Measurements from ENCODE around the gene ELMO1.

ELMO1 gene

DNA sequence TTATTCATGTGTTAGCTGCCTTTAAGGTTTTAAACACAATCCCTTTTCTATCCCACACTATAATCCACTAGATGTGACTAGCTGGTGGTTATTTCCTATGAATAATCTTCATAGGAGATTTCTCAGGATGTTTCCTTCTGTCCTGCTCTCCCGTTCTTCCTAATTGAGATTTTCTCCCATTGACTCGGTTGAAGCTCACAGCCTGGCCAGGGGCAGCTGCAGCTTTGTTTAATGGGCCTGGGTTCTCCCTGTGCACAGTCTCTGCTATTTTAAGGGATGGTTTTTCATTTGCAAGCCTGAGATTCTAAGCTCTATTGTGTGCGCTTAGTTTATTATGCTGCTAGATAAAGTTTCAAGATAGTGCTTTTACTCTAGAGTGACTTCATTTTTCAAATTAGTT is 441.0 kb downstream of the ELMO1 start:
- DNase-seq (ENCODE audit: low read depth): no peak
- TF ChIP-seq, protein P1, sequence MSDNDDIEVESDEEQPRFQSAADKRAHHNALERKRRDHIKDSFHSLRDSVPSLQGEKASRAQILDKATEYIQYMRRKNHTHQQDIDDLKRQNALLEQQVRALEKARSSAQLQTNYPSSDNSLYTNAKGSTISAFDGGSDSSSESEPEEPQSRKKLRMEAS (IDR thresholded peaks at IDR 0.05; ENCODE audit: low read depth, low read length): no peak
- no peak for TF ChIP-seq MYC (IDR thresholded peaks at IDR 0.05; ENCODE audit: low read depth, low read length)
- TF ChIP-seq, protein P2, sequence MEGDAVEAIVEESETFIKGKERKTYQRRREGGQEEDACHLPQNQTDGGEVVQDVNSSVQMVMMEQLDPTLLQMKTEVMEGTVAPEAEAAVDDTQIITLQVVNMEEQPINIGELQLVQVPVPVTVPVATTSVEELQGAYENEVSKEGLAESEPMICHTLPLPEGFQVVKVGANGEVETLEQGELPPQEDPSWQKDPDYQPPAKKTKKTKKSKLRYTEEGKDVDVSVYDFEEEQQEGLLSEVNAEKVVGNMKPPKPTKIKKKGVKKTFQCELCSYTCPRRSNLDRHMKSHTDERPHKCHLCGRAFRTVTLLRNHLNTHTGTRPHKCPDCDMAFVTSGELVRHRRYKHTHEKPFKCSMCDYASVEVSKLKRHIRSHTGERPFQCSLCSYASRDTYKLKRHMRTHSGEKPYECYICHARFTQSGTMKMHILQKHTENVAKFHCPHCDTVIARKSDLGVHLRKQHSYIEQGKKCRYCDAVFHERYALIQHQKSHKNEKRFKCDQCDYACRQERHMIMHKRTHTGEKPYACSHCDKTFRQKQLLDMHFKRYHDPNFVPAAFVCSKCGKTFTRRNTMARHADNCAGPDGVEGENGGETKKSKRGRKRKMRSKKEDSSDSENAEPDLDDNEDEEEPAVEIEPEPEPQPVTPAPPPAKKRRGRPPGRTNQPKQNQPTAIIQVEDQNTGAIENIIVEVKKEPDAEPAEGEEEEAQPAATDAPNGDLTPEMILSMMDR (IDR thresholded peaks at IDR 0.05; ENCODE audit: low read depth, low read length): no peak
- TF ChIP-seq POLR2A (IDR thresholded peaks at IDR 0.05; ENCODE audit: extremely low read depth, insufficient read length): no peak
- H3K4me3 ChIP-seq (ENCODE audit: low read depth, low read length): no peak overlapping the region

DNA sequence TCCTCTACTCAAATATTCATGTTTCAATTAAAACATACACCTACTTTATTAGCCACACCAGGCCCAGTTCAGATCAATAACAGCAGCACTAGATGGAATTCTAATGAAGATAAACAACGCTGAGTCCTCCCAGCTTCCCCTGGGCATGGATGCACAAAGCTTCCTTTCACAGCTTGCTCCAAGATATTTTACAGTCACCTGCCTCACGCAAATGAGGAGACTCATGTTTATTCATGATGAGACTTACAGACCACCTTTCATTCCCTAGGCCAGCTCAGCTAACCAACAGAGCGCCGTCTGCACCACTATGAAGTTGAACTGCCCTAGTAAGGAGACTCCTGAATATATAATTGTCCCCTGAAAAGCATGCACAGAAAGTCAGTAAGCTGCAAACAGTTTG is 441.4 kb downstream of the ELMO1 start:
- DNase-seq (ENCODE audit: low read depth): no peak
- TF ChIP-seq, protein P2 (IDR thresholded peaks at IDR 0.05; ENCODE audit: low read depth, low read length): no peak
- TF ChIP-seq POLR2A (IDR thresholded peaks at IDR 0.05; ENCODE audit: extremely low read depth, insufficient read length): no peak
- TF ChIP-seq, protein P1 (IDR thresholded peaks at IDR 0.05; ENCODE audit: low read depth, low read length): no peak
- no peak for TF ChIP-seq MYC (IDR thresholded peaks at IDR 0.05; ENCODE audit: low read depth, low read length)
- H3K4me3 ChIP-seq (ENCODE audit: low read depth, low read length): no peak overlapping the region

DNA sequence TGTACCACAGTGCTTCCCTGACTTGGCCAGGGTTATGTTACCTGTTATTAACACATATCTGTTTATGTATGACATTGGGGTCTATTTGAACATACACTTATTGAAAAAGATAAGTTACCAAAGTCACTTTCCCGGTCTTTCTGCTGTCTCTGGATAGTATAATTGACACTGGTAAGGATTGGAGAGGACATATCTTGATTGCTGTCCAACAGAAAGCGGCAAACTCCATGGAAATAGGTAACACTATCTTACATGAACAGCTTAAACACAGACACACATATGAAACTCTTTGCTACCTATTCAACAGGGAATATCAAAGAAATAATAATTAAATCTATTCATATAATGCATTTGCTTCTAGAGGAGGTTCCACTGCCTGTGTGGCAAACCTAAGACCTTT is 441.9 kb downstream of the ELMO1 start:
- no peak for DNase-seq (ENCODE audit: low read depth)
- no peak overlapping the region for H3K4me3 ChIP-seq (ENCODE audit: low read depth, low read length)

DNA sequence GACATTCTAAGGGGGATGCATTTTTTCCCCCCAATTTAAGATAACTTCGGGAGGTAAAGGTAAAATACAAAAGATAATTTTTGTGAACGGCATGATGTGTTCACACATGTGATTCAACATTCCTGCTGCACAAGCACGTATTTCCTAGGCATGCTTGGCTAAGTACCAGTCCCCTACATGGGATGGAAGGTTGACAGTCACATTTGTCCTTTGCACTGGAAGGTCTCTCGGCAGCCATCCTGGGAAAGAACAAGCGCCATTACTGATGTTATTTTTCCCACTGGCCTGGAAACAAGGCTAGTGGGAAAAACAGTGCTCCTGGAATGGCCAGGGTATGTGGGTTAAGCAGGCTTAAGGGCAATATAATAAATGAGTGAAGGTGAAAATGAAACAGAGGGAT is 448.2 kb downstream of the ELMO1 start:
- H3K4me3 ChIP-seq (ENCODE audit: low read depth, low read length): no peak overlapping the region
- DNase-seq (ENCODE audit: low read depth): no peak
- TF ChIP-seq POLR2A (IDR thresholded peaks at IDR 0.05; ENCODE audit: extremely low read depth, insufficient read length) (no peak), MYC (IDR thresholded peaks at IDR 0.05; ENCODE audit: low read depth, low read length) (no peak)
- TF ChIP-seq, protein P1 (IDR thresholded peaks at IDR 0.05; ENCODE audit: low read depth, low read length): no peak
- TF ChIP-seq, protein P2 (IDR thresholded peaks at IDR 0.05; ENCODE audit: low read depth, low read length): no peak

More for the DNA sequence above, 441.9 kb downstream of the ELMO1 start:
- TF ChIP-seq MYC (IDR thresholded peaks at IDR 0.05; ENCODE audit: low read depth, low read length) (no peak), POLR2A (IDR thresholded peaks at IDR 0.05; ENCODE audit: extremely low read depth, insufficient read length) (no peak)
- TF ChIP-seq, protein P2 (IDR thresholded peaks at IDR 0.05; ENCODE audit: low read depth, low read length): no peak
- TF ChIP-seq, protein P1 (IDR thresholded peaks at IDR 0.05; ENCODE audit: low read depth, low read length): no peak

DNA sequence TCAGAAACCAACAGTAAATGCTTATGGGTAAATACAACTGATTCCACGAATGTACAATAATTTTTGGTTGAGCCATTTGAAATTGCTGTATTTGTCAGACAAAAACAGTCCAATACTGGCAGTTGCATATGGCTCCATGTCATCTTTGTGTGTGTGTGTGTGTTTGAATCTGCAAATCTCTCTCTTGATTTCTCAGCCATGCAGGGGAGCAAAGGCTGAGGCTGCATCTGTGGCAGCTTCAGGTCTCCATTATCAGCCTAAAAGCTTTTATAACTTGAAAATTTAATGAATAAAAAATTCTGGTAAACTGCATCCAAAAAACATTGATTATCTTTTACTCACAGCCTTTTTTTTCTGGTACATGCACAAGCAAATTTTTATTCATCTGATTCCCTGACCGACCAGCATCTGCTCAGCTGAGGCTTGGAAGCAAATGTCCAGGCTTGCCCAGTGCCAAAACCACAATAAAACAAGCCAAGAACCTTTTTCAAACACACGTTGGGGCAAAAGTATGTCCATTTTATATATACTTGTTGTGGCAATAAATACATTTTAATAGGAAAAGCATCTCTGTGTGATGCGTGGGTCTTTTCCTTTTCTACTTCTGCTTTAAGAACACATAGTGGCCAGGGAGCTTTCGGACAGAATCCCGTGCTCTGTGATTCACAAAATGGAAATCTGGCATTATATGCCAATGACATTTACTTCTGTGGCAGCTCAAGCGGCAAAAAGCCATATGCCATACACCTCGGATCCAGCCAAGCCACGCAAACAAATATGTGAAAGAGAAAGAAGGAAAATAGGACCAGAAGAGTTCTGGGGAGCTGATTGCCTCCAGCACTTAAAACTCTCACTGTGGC is 448.8 kb downstream of the ELMO1 start:
- H3K4me3 ChIP-seq (ENCODE audit: low read depth, low read length): no peak overlapping the region
- TF ChIP-seq, protein P2 (IDR thresholded peaks at IDR 0.05; ENCODE audit: low read depth, low read length): no peak
- no peak for TF ChIP-seq POLR2A (IDR thresholded peaks at IDR 0.05; ENCODE audit: extremely low read depth, insufficient read length)
- no peak for TF ChIP-seq MYC (IDR thresholded peaks at IDR 0.05; ENCODE audit: low read depth, low read length)
- TF ChIP-seq, protein P1 (IDR thresholded peaks at IDR 0.05; ENCODE audit: low read depth, low read length): no peak
- no peak for DNase-seq (ENCODE audit: low read depth)

Measured in NB4 (cell line).